ENCODE measurements around the gene NINJ2.

GRCh38 chr12:633731-634130 is 29.5 kb downstream of the NINJ2 start:
- no peak for TF ChIP-seq CTCF (IDR thresholded peaks at IDR 0.05)
- peak in 1 of 2 donors; percentile 23 for TF ChIP-seq POLR2A (IDR thresholded peaks at IDR 0.05)
